K562 (cell line): ENCODE results near the gene IL10RB. TPM values are rescaled to one million over a fixed set of nuclear protein-coding genes. Genes with fewer than 3 reads are reported as not detected.

ENCODE experiments used
- EGR1 ChIP-seq: fragments of 450-650 bp; conservative IDR thresholded peaks from 2 replicates; pipeline ENCODE4 v1.6.1; 2017; ENCODE audit warnings: mild to moderate bottlenecking
- FOXK1 ChIP-seq: sonication (generic); formaldehyde crosslinking; IDR thresholded peaks from 2 replicates; pipeline ENCODE4 v1.8.0; 2022; ENCODE audit warnings: missing genetic modification reagents, mild to moderate bottlenecking, borderline replicate concordance
- HDAC1 ChIP-seq, 2 experiments: fragments of 450-650 bp; IDR thresholded peaks; 2 replicates each; pipeline ENCODE4 v1.6.1; 2016 to 2017; ENCODE audit warnings: inconsistent platforms in 1 of 2, mild to moderate bottlenecking in 1 of 2, moderate library complexity in 1 of 2
- SAP30 ChIP-seq: fragments of 200-600 bp; sonication (generic); IDR thresholded peaks from 2 replicates; pipeline ENCODE4 v1.6.1; 2012; ENCODE audit warnings: borderline replicate concordance, low read depth, mild to moderate bottlenecking, moderate library complexity, low read length, control low read depth, inconsistent platforms; ENCODE audit not compliant: insufficient read depth, poor library complexity, severe bottlenecking
- SMAD3 ChIP-seq: fragments of 450-650 bp; formaldehyde crosslinking; conservative IDR thresholded peaks from 2 replicates; pipeline ENCODE4 v1.4.0; 2020; ENCODE audit warnings: mild to moderate bottlenecking
- TBP ChIP-seq: optimal IDR thresholded peaks from 2 replicates; pipeline ENCODE3; 2011; ENCODE audit warnings: low read depth, low read length, improper control_type of control experiment
- U2AF1 ChIP-seq: fragments of 200-400 bp; formaldehyde crosslinking; optimal IDR thresholded peaks from 2 replicates; pipeline ENCODE3; 2017; ENCODE audit warnings: mild to moderate bottlenecking, low read depth, low read length, moderate library complexity
- ZNF584 ChIP-seq: fragments of 200-800 bp; sonication (Bioruptor generic); IDR thresholded peaks from 2 replicates; pipeline ENCODE4 v1.6.1; 2016; ENCODE audit warnings: low read depth, mild to moderate bottlenecking, missing genetic modification characterization, missing compliant biosample characterization
- ZNF780A ChIP-seq: fragments of 250-450 bp; sonication (Bioruptor Pico); IDR thresholded peaks from 2 replicates; pipeline ENCODE4 v1.5.0; 2021; ENCODE audit warnings: mild to moderate bottlenecking
- polyA plus RNA-seq, 8 experiments: library from polyadenylated mRNA; depleted of rRNA in 4 of 8; stranded (reverse) in 5 of 8; unstranded in 3 of 8; fragments of >200 nt; fragmentation: Nextera tagmentation in 2 of 8; fragmentation: Illumina TruSeq in 1 of 8; extraction: Ambion mirVana in 2 of 8; extraction: Trizol in 1 of 8; gene quantifications; 2 replicates each; pipeline versions ENCODE4 v1.2.1 to v1.2.3, GENCODE V29; 2011 to 2014; ENCODE audit warnings: inconsistent platforms in 1 of 8, missing spikeins in 1 of 8
- total RNA-seq, 7 experiments: library from RNA; depleted of rRNA in 6 of 7; stranded (reverse); fragments of >200 nt in 6 of 7; fragmentation: Illumina TruSeq in 2 of 7; extraction: Trizol in 2 of 7; gene quantifications; 2 replicates each; pipeline versions ENCODE4 v1.2.1 to v1.2.3, GENCODE V29; 2011 to 2021; ENCODE audit warnings: low replicate concordance in 1 of 7
- TF ChIP-seq, protein P1 (sequence below): fragments of 450-650 bp; IDR thresholded peaks from 2 replicates; pipeline ENCODE4 v1.6.1; 2018; ENCODE audit not compliant: partially characterized antibody
- TF ChIP-seq, protein P2 (sequence below): fragments of 450-650 bp; IDR thresholded peaks from 2 replicates; pipeline ENCODE4 v1.6.1; 2016; ENCODE audit warnings: low read depth

IL10RB gene
- total and polyA plus RNA-seq, 9 of the 15 experiments (the other 6 are each of a cell fraction or from before 2014, with no cell fraction given): 10.9 to 33.8 (median 23.0) TPM

- TF ChIP-seq, protein P1, sequence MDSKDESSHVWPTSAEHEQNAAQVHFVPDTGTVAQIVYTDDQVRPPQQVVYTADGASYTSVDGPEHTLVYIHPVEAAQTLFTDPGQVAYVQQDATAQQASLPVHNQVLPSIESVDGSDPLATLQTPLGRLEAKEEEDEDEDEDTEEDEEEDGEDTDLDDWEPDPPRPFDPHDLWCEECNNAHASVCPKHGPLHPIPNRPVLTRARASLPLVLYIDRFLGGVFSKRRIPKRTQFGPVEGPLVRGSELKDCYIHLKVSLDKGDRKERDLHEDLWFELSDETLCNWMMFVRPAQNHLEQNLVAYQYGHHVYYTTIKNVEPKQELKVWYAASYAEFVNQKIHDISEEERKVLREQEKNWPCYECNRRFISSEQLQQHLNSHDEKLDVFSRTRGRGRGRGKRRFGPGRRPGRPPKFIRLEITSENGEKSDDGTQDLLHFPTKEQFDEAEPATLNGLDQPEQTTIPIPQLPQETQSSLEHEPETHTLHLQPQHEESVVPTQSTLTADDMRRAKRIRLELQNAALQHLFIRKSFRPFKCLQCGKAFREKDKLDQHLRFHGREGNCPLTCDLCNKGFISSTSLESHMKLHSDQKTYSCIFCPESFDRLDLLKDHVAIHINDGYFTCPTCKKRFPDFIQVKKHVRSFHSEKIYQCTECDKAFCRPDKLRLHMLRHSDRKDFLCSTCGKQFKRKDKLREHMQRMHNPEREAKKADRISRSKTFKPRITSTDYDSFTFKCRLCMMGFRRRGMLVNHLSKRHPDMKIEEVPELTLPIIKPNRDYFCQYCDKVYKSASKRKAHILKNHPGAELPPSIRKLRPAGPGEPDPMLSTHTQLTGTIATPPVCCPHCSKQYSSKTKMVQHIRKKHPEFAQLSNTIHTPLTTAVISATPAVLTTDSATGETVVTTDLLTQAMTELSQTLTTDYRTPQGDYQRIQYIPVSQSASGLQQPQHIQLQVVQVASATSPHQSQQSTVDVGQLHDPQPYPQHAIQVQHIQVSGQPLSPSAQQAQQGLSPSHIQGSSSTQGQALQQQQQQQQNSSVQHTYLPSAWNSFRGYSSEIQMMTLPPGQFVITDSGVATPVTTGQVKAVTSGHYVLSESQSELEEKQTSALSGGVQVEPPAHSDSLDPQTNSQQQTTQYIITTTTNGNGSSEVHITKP: peak; percentile 26
- no peak for TF ChIP-seq U2AF1
- peak; percentile 21 for TF ChIP-seq SAP30
- TF ChIP-seq SMAD3 (CRISPR knock-in tag): 0 out of 2 replicates have a peak, but pooled peaks have one; percentile 10
- TF ChIP-seq FOXK1 (CRISPR knock-in tag): 0 out of 2 replicates have a peak, but pooled peaks have one; percentile 35
- TF ChIP-seq, protein P2, sequence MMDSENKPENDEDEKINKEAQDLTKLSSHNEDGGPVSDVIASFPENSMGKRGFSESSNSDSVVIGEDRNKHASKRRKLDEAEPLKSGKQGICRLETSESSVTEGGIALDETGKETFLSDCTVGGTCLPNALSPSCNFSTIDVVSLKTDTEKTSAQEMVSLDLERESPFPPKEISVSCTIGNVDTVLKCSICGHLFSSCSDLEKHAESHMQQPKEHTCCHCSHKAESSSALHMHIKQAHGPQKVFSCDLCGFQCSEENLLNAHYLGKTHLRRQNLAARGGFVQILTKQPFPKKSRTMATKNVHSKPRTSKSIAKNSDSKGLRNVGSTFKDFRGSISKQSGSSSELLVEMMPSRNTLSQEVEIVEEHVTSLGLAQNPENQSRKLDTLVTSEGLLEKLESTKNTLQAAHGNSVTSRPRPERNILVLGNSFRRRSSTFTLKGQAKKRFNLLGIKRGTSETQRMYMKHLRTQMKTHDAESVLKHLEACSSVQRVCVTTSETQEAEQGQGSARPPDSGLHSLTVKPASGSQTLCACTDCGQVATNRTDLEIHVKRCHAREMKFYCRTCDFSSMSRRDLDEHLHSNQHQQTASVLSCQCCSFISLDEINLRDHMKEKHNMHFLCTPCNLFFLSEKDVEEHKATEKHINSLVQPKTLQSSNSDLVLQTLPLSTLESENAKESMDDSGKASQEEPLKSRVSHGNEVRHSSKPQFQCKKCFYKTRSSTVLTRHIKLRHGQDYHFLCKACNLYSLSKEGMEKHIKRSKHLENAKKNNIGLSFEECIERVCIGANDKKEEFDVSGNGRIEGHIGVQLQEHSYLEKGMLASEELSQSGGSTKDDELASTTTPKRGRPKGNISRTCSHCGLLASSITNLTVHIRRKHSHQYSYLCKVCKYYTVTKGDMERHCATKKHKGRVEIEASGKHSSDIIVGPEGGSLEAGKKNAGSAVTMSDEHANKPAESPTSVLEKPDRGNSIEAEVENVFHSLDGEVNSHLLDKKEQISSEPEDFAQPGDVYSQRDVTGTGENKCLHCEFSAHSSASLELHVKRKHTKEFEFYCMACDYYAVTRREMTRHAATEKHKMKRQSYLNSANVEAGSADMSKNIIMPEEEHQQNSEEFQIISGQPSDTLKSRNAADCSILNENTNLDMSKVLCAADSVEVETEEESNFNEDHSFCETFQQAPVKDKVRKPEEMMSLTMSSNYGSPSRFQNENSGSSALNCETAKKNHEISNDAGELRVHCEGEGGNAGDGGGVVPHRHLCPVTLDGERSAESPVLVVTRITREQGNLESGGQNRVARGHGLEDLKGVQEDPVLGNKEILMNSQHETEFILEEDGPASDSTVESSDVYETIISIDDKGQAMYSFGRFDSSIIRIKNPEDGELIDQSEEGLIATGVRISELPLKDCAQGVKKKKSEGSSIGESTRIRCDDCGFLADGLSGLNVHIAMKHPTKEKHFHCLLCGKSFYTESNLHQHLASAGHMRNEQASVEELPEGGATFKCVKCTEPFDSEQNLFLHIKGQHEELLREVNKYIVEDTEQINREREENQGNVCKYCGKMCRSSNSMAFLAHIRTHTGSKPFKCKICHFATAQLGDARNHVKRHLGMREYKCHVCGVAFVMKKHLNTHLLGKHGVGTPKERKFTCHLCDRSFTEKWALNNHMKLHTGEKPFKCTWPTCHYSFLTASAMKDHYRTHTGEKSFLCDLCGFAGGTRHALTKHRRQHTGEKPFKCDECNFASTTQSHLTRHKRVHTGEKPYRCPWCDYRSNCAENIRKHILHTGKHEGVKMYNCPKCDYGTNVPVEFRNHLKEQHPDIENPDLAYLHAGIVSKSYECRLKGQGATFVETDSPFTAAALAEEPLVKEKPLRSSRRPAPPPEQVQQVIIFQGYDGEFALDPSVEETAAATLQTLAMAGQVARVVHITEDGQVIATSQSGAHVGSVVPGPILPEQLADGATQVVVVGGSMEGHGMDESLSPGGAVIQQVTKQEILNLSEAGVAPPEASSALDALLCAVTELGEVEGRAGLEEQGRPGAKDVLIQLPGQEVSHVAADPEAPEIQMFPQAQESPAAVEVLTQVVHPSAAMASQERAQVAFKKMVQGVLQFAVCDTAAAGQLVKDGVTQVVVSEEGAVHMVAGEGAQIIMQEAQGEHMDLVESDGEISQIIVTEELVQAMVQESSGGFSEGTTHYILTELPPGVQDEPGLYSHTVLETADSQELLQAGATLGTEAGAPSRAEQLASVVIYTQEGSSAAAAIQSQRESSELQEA: peak; percentile 83
- TF ChIP-seq EGR1: peak; percentile 33; the same call in 1 of the 2 replicates
- peak; percentile 35 for TF ChIP-seq TBP
- TF ChIP-seq ZNF780A (CRISPR knock-in tag): 0 out of 2 replicates have a peak, but pooled peaks have one; percentile 33
- TF ChIP-seq ZNF584: 0 out of 2 replicates have a peak, but pooled peaks have one; percentile 36
- TF ChIP-seq HDAC1 (IDR thresholded peaks at IDR 0.05): no peak; a peak in 1 of 4 replicates
These were observed 59.3 kb downstream of the IL10RB start (continued) for GRCh38 chr21:33325222-33326067.
